GM19025 (cell line): ENCODE measurements around the gene NPSR1.
"Not testable (repeated sequence)": the region's sequence is repeated elsewhere in the genome, so short reads cannot be mapped to it uniquely, and the experiment has no call there.

Experiments used
- ATAC-seq: cut with Tn5 transposase; IDR thresholded peaks from one replicate; pipeline ENCODE4 v1.9.1; 2021; ENCODE audit warnings: mild to moderate bottlenecking, low read depth, moderate library complexity; ENCODE audit not compliant: unreplicated experiment

The NPSR1 gene

DNA sequence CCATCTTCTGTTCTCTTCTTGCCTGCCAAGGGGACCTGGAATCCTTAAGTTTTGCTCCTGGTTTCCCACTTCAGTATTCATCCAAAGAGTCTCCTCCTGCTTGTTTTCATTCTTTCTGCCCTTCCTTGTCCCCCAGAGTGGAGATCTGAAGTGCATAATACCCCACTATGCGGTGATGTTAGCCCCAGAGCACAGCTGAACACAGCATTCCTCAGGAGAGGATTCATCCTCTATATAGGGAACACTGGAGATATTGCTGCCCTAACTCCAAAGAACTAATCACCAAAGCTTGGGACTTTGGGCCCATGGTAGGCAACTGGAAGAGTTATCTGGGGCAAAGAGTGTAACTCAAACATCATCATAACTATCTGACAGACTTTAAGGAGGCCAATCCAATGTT, 201.3 kb downstream of the NPSR1 start:
- ATAC-seq: not testable (repeated sequence)

GRCh38 chr7:34866222-34866621, 208.2 kb downstream of the NPSR1 start:
- not testable (repeated sequence) for ATAC-seq

- not testable (repeated sequence) for ATAC-seq
Measured at GRCh38 chr7:34867341-34867740, 209.3 kb downstream of the NPSR1 start.

- not testable (repeated sequence) for ATAC-seq
Measured at GRCh38 chr7:34868602-34869001, 210.6 kb downstream of the NPSR1 start.

DNA sequence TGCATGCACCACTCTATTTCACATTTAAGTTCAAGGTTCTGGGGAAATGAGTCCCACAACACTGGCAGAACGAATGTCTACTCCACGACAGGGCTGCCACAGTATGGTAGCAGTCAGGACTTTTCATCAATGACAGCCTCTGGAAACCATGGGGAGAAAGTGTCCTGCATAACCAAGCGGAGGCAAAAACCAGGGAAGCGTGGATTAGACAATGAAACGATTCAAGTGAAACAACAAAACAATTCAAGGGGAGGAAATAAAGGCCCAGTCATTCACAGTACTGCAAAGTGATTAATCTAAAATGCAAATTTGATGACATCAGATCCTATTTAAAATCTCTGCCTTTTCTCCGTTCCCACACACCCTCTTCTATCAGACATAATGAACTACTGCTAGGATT, 211.0 kb downstream of the NPSR1 start:
- ATAC-seq: no peak

- not testable (repeated sequence) for ATAC-seq
Measured at GRCh38 chr7:34870041-34870440, 212.0 kb downstream of the NPSR1 start.

DNA sequence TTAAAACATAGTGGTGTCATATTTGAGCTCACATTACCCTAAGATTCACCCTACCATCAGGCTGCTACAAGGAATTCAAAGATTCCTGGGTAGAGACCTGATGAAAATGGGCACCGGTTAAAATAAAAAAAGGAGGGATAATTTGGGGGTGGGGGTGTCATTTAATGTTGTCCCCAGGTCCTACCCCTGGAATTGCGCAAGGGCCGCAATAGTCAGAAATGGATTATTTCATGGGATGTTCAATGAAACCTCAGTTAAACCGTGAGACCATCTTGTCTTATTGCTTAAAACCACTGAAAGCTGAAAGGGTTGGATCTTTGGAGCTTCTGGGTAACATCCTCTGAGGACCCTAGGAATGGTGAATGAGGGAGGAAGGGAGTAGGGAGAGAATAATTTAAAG, 216.3 kb downstream of the NPSR1 start:
- not testable (repeated sequence) for ATAC-seq

DNA sequence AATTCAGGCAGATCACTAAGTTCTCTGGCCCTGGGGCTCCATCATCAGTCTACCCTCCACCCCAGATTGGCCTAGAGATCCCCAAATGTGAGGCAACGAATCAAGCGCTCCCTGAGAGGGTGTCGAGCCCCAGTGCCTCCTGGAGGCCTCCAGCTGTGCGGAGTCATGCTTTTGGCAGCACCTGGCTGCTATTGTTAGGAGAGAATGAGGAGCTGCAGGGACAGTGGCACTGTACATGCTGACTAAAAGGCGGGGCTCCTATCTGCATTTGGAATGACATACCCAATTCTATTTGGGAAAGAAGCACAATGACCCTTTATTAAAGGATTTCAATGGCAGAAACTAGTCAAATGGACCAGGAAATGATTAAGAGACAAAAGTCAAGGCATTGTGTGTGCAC, 217.5 kb downstream of the NPSR1 start:
- no peak for ATAC-seq

DNA sequence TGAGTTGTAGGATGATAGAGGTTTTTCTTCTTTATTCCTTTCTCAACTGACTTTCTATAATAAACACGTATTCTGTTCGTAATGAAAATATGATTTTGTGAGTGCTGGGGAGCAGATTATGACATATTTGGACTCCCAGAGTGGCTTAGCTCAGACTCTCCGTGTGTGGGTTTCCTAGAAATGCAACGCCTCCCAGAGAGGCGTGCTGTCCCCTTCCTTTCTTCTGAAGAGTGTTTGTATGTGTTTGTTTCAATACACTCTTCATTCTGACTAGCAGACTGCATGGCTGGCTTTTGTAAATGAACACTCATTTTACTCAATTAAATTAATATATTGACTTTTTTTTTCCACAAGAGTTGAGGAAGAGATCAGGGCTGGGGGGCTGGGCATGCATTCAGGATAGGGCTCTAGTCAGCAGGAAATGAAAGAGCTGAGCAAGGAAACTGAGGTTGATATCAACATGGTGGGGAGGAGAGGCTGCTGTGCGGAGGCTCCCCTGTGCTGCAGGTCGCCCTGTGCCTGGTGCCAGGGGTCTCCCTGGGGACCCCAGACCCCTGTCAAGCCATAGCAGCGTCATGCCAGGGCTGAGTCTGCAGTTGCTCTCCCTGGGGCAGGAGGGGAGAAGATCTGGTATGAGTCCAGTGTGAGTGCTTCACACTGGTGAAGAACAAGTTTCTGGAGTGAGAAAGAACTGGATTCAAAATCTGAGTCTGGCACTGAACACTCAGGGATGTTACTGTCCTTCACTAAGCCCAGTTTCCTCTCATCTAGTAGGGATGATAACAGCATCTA, 221.1 kb downstream of the NPSR1 start:
- ATAC-seq: not testable (repeated sequence)

DNA sequence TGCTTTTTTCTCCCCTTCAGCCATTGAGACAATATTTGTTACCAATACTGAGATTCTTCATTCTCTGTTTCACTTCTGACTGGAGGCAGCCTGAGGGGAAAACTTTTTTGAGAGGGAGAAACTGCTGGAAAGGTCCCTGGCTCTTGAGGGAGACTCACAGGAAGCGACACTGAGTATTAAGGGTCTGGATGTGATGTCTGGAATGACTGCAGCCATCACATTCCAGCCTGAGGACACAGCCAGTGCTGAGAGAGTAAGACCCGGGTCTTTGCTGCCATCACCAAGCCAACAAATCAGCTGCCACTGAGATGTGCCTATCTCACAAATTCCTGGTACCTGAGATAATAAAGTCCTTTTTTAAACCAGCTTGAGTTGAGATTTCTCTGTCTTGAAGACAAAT, 221.9 kb downstream of the NPSR1 start:
- ATAC-seq: no peak

DNA sequence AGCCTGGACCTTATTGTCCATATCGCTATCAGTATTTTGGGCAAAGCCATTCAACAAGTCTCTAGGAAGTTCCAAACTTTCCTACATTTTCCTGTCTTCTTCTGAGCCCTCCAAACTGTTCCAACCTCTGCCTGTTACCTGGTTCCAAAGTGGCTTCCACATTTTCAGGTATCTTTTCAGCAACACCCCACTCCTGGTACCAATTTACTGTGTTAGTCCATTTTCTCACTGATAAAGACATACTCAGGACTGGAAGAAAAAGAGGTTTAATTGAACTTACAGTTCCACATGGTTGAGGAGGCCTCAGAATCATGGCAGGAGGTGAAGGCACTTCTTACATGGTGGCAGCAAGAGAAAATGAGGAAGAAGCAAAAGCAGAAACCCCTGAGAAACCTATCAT, 225.8 kb downstream of the NPSR1 start:
- not testable (repeated sequence) for ATAC-seq

GRCh38 chr7:34886856-34887255, 228.8 kb downstream of the NPSR1 start:
- ATAC-seq: no peak

DNA sequence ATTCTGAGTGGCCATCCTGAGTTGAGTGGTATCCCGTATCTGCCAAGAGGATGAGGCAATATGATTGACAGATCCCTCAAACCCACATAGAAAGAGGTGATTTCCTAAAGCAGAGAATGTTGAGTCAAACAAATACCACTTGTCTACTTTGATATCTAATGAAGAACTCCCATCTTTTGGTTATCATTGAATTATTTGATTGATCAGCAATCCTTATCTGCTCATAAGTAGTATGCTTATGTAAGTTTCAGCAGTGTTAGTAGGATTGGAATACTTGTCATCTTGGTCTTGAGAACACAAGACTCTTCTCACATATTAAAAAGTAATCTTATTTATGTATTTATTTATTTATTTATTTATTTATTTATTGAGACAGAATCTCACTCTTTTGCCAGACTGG, 231.9 kb downstream of the NPSR1 start:
- no peak for ATAC-seq

GRCh38 chr7:34895202-34895601, 237.2 kb downstream of the NPSR1 start:
- no peak for ATAC-seq
